NCI-H2227 treated with DMSO at 0.1 percent for 48 hours (cell line): ENCODE results near the gene ZFP1.
"Not testable (repeated sequence)": the region's sequence is repeated elsewhere in the genome, so short reads cannot be mapped to it uniquely, and the experiment has no call there.

Experiments used
- DNase-seq: peaks from one replicate; lab custom pipeline; 2025; lab: John Stamatoyannopoulos, UW

Gene ZFP1

DNA sequence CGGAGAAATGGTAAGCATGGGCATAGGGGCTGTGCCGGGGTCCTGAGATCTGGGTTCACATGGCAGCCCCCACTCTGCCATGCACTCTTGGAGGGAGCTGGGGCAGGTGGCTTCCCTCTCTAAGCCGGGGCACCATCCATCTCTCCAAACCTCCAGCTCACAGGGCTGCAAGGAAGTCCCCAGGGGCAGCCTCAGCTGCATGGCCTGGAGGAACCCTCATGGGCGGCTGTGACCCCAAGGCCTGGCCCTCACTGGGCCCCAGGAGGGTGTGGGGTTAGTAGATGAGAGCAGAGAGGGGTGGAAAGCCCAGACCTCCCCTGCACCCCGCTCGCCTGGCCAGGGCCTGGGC is 56.1 kb downstream of the ZFP1 start:
- no peak for DNase-seq

DNA sequence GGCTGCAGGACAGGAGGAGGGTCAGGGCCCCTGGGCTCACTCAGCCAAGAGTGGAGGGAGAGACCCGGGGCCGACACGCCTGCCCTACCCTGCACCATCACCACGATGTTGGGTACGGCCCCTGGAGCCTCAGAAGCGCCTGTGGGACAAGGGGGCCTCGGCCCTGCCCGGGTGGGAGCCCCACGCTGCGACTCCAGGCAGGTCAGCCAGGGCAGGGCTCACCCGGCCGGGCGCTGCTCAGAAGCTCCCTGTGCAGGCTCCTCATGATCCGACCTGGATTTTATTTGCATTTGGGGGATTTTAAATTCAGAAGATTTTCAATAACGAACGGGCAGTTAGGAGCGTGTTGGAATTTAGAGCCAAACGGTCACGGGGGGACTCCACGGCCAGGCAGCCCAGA is 56.6 kb downstream of the ZFP1 start:
- not testable (repeated sequence) for DNase-seq

DNA sequence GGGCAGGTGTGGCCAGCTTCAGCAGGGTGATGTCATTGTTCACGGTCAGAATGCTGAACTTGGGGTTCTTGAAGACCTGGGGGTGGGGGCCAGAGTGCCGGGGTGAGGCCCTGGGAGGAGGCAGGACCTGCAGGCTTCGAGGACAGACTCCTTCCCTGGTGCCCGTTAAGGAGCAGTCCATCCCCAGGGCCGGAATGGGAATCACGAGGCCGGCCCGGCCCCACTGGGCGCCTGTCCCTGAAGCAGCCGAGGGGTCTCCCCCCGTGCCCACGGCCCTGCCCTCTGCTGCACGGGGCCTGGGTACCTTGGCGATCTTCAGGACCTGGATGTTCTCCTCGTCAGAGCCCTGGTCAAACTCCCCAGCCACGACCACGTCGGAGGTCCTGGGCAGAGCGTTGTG is 57.1 kb downstream of the ZFP1 start:
- DNase-seq = not testable (repeated sequence)

DNA sequence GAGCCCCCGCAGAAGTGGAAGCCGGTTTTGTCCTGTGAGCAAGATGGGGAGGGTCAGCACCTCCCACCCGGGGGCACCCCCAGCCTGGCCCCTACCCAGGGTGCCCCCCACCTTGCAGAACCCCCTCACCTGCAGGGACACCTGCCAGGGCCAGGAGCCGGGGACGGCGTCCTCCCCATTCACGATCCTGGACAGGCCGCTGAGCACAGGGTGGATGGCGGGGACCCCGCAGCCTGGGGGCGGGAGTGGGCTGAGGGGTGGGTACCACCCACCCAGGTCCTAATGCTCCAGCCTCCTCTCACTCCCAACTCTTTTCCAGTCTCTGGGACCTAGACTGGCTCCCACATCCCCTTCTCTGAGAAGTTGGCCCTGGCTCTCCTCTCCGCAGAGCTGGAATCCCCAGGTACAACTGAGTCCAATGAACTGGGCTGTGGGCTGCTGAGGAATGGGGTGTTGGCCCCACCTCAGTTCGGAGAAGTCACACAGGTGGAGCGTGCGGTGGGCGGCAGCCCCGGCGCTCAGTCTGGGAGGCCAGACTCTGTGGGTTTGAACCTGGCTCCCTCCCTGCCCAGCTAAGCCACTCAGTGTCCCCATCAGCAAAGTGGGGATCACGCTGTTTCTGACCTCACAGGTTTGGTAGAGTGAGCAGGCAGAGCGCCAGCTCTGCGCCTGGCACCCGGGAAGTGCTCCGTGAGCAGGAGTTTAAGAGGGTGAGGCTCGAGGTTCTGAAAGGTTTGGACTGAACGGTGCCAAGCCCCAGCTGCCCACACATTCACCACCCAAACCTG is 57.8 kb downstream of the ZFP1 start:
- not testable (repeated sequence) for DNase-seq

DNA sequence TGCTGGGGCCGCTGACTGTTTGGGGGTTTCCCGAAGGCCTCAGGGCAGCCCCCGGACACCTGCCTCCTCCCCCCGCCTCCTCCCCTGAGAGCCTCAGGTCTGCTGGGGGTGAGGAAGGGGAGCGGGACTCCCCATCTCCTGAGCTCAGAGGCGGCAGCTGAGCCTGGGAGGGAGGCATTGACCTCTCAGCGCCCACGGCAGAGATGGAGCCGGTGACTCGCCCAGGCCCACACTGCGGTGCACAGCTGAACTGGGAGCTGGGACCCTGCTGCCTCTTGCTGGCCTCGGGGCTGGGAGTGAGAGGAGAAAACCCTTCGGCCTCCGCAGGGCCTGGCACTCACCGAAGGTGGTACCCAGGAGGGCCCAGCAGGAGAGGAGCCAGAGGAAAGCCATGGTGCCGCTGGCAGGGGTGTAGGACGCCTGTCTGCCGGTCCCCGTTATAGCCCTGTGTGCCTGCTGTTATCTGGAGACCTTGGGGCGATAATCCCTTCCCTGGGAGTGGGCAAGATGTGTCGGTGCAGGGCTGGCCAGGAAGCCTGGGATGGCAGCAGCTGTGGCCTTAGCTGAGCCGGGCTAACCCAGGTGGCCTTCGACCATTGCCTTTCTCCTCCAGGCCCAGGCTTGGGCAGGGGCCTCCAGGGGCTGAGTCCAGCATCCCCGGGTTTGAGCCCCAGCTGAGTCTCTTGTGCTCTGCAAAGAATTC is 58.6 kb downstream of the ZFP1 start, which contains the start of gene CTRB2:
CTRB2 (minus strand) TSS at position 413 of the 703 bp plus-strand sequence; CDS start at position 393, 20 bp downstream.
- DNase-seq = no peak

DNA sequence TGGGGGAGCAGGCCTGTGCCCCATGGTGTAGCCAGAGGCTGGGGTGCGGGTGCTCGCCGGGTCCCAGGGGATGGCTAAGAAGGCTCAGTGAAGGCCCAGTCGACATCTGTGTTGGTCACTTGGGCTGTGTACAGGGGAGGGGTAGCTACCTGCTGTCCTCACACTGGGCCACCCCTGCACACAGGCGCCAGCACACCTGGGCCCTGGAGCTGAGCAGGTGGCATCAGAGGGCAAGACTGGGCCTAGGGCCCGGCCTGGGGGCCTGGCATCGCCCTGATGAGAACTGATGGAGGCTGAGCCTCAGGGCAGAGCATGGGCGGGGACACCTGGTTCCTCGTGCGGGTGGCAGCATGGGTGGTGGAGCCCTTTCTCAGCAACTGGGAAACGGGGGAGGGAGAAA is 59.5 kb downstream of the ZFP1 start:
- no peak for DNase-seq

DNA sequence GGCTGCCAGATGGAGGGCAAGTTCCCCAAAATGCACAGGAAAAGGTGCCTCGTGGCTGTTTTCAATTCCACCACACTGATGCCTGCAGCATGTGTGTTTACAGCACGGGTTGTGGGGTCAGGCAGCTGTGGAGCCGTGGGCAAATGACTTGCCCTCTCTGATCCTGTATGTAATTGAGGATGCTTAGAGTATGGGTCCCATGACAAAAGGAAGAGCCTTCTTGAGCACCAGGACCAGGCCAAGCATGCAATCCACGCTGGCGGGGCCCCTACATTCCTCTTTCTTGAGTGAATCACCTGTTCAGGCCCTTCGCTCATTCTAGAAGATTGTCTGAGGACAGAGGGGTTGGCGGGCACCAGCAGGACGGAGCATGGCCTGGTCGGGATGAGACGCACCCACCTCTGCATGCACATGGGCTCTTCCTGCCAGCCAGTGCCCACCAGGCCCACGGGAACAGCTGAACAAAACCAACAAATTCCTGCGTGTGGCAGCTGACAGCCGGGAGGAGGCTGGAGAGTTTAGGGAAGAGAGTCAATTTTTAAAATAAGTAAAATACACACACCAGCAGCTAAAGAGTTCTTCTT is 60.0 kb downstream of the ZFP1 start:
- no peak for DNase-seq

DNA sequence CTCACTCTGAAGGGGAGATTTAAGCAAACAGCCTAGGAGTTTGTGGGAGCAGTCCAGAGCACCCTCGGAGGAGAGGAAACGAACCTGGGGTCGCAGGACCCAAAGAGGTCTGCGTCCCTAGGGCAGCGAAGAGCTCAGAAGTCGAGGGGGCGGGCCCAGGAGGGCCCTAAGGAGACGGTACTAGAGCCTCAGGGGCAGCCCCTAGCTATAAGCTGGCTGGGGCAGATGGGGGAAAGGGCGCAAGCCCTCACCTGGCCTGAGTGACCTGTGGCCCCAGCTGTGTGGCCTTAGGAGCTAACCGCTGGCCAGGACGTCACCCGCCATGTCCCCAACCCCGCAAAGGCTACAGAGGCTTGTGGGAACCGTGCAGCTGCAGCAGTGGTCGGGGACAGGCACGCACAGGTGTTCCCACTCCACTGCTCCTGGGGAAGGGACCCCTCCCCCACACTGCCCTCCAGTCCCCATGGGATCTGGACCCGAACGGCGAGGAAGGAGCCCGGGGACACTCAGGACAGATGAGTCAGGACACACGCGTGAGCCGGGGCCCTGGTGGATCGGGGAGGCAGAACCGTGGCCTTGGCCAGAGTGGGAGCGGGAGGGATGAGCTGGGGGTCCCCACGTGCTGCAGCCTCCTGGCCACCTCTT is 60.7 kb downstream of the ZFP1 start:
- DNase-seq = no peak

DNA sequence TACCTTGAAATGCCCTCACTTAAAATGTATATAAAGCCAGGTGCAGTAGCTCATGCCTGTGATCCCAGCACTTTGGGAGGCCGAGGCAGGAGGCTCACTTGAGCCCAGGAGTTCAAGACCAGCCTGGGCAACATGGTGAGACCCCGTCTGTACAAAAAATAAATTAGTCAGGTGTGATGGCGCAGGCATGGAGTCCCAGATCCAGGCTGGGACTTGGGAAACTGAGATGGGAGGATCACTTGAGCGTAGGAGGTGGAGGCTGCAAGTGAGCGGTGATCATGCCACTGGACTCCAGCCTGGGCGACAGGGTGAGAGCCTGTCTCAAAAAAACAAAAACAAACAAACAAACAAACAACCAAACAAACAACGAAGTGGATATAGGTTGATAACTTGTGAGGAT is 61.2 kb downstream of the ZFP1 start:
- not testable (repeated sequence) for DNase-seq

DNA sequence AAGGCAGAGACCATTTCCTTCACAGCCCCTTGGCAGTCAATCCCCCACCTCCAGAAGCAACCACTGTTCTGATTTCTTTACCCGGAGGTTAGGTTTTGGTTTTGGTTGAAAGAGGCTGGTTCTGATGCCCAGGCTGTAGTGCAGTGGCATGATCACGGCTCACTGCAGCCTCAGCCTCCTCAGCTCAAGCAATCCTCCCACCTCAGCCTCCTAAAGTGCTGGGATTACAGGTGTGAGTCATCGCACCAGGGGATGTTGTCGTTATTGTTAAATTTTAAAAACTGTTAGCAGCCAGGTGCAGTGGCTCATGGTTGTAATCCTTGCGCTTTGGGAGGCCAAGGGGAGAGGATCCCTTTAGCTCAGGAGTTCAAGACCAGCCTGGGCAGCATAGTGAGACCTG is 61.6 kb downstream of the ZFP1 start:
- DNase-seq = no peak

DNA sequence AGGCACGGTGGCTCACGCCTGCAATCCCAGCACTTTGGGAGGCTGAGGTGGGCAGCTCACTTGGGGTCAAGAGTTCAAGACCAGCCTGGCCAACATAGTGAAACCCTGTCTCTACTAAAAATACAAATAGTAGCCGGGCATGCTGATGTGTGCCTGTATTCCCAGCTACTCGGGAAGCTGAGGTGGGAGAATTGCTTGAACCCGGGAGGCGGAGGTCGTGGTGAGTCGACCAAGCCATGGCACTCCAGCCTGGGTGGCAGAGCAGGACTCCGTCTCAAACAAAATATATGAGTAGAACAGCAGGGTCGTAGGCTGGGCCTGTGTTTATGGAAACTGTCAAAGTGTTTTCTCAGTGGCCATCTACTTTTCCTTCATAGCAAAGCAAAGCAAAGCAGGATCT is 63.0 kb downstream of the ZFP1 start:
- DNase-seq = not testable (repeated sequence)

DNA sequence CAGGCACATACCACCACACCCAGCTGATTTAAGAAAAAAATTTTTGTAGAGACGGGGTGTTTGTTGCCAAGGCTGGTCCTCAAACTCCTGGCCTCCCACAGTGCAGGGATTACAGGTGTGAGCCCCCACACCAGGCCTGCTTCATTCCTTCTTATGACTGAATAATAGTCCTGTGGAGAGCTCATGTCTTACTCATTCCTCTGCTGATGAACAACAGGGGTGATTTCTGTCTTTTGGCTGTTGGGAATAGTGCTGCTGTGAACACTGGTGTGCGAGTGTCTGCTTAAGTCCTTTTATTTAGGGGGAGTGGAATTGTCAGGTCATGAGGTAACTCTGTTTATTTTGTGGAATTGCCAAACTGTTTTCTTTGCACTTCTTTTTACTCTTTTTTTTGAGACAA is 67.8 kb downstream of the ZFP1 start:
- DNase-seq = no peak

DNA sequence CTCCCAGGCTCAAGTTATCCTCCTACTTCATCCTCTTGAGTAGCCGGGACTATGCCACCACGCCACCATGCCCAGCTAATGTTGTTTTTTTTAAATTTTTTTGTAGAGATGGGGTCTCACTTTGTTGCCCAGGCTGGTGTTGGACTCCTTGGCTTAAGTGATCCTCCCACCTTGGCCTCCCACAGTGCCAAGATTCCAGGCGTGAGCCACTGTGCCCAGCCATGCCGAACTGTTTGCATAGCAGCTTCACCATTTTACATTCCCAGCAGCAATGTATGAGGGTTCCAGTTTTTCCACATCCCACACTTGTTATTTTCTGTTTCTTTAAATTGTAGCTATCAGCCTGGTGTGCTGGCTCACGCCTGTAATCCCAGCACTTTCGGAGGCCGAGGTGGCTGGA is 68.3 kb downstream of the ZFP1 start:
- DNase-seq = no peak

DNA sequence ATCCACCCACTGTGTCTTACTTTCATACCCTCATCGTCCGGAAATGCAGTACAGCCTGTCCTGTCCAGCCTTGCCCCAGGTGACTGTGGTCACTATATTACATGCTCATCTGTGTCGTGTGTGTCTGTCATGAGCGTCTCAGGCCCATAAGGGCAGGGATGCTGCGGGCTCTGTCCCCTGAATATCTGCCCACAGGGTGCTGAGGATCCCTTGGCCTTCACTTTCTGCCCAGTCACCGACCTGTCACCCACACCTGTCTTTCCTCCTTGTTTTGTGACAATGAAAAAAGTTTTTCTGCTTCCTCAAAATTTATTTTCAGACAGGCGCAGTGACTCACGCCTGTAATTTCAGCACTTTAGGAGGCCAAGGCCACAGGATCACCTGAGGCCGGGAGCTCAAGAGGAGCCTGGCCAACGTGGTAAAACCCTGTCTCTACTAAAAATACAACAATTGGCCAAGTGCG is 69.1 kb downstream of the ZFP1 start:
- DNase-seq = no peak

DNA sequence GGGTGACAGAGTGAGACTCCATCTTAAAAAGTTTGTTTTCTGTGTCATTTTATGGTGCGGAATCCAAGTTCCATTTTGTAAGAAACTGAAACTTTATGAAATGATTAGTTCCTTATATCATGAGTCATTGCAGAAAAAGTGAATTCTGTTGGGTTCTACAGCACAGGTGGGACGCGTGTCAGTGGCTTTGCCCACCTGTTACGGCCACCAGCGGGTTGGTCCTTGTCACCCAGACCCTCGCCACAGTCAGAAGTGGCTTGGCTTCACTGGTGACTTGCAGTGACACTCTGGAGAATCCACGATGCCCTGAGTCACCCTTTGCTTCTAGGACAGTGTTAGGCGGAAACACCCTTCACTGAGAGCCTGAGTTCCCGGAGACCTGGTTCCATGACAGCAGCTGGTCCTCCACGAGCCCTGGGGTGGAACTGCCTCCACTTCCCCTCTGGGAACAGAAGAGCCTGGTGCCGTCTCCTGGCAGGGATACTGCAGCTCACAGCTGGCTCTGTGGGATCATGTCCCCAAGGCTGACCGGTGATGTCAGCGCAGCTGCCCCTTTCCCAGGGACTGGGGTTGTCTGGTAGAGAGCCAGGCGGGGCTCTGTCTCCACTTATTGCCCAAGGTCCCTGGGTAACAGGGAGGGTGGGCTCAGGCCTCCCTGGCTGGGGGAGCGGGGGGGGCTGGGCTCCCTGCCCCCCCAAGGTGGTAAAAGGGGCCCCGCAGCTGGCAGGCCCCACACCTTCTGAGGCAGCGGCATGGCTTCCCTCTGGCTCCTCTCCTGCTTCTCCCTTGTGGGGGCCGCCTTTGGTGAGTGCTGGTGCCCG is 70.1 kb downstream of the ZFP1 start, which contains the start of gene CTRB1:
CTRB1 (plus strand) TSS at position 733 of the 821 bp plus-strand sequence; CDS start at position 753, 20 bp downstream.
- no peak for DNase-seq

DNA sequence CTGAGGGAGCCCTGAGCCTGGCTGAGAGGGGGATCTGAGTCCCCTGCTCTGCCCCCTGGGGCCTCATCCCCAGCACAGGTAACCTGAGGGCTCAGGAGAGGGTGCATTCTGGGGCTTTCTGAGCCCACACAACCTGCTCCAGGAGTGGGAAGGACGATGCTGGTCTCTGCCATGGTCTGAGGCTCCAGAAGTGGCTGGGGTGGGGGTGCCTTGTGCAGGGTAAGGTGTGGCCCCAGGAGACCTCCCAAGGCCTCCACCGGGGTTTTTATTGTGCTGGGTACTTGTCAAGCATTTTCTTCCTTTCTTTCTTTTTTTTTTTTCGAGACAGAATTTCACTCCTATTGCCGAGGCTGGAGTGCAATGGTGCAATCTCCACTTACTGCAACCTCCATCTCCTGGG is 70.8 kb downstream of the ZFP1 start:
- DNase-seq = no peak

DNA sequence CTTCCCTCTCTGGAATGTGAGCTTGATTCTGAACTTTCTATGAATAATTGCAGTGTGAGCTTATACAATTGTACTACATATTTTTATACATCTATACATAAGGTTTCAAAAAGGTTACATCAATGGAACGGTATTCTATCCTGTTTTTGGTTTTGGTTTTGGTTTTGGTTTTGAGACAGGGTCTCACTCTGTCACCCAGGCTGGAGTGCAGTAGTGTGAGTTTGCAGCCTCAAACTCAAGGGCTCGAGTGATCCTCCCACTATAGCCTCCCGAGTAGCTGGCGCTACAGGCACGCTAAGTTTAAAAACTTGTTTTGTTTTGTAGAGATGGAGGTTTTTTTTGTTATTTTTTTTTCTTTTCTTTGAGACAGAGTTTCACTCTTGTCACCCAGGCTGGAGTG is 71.5 kb downstream of the ZFP1 start:
- no peak for DNase-seq
